ENCODE measurements around the gene RPS19BP1. TPM values are rescaled to one million over a fixed set of nuclear protein-coding genes. Genes with fewer than 3 reads are reported as not detected.

The RPS19BP1 gene
- total RNA-seq: 44.1 to 52.3 TPM (median 47.9 TPM) in 3 replicates
- long read RNA-seq, transcript RPS19BP1-201 (4 exons, 927 nt): major isoform, 42 of 52 reads
- long read RNA-seq, partial matches to known transcripts: 0 of 52 reads
- long read RNA-seq, other reads (novel, unspliced or antisense): 5 of 52 reads

- Mint-ChIP-seq H3K4me3 (ENCODE audit: unreplicated experiment) (peak within 1 kb of the TSS; percentile 90), H3K36me3 (ENCODE audit: low read depth) (peaks cover 5% of the 10 kb centered on the region), H3K4me1 (ENCODE audit: low read depth) (peaks cover 48% of the 10 kb centered on the region), H3K27ac (ENCODE audit: unreplicated experiment) (peak within 1 kb of the TSS; percentile 86), H3K27me3 (ENCODE audit: low read depth) (no peaks in the 10 kb centered on the region), H3K9me3 (ENCODE audit: low read depth) (no peaks in the 10 kb centered on the region)
- peak; percentile 98 for DNase-seq (ENCODE audit: low spot score)
- TF ChIP-seq CTCF (IDR thresholded peaks at IDR 0.05): peak; percentile 32
Observed at GRCh38 chr22:39532215-39533073, at the start of gene RPS19BP1. TSS of gene RPS19BP1 (minus strand) at chr22:39532748. CDS start at chr22:39532738, 10 bp downstream.

- Mint-ChIP-seq H3K27me3 (ENCODE audit: low read depth) (peaks cover 22% of the 10 kb centered on the region), H3K27ac (ENCODE audit: unreplicated experiment) (no peak overlapping the region), H3K9me3 (ENCODE audit: low read depth) (no peaks in the 10 kb centered on the region), H3K4me1 (ENCODE audit: low read depth) (peaks cover 6% of the 10 kb centered on the region), H3K4me3 (ENCODE audit: unreplicated experiment) (no peak overlapping the region), H3K36me3 (ENCODE audit: low read depth) (no peaks in the 10 kb centered on the region)
- DNase-seq (ENCODE audit: low spot score): peak; percentile 83
- no peak for TF ChIP-seq CTCF (IDR thresholded peaks at IDR 0.05)
Observed at GRCh38 chr22:39581303-39581702, 48.8 kb upstream of the RPS19BP1 start.

GRCh38 chr22:39580795-39581194, 48.2 kb upstream of the RPS19BP1 start:
- H3K27me3 Mint-ChIP-seq (ENCODE audit: low read depth): peaks cover 22% of the 10 kb centered on the region
- no peaks in the 10 kb centered on the region for H3K9me3 Mint-ChIP-seq (ENCODE audit: low read depth)
- H3K36me3 Mint-ChIP-seq (ENCODE audit: low read depth): no peaks in the 10 kb centered on the region
- H3K4me3 Mint-ChIP-seq (ENCODE audit: unreplicated experiment): no peak overlapping the region
- no peak for TF ChIP-seq CTCF (IDR thresholded peaks at IDR 0.05)
- peak; percentile 85 for DNase-seq (ENCODE audit: low spot score)
- H3K27ac Mint-ChIP-seq (ENCODE audit: unreplicated experiment): no peak overlapping the region
- peaks cover 6% of the 10 kb centered on the region for H3K4me1 Mint-ChIP-seq (ENCODE audit: low read depth)

- H3K27me3 Mint-ChIP-seq (ENCODE audit: low read depth): peaks cover 22% of the 10 kb centered on the region
- no peak overlapping the region for H3K4me3 Mint-ChIP-seq (ENCODE audit: unreplicated experiment)
- no peak for TF ChIP-seq CTCF (IDR thresholded peaks at IDR 0.05)
- no peaks in the 10 kb centered on the region for H3K9me3 Mint-ChIP-seq (ENCODE audit: low read depth)
- no peaks in the 10 kb centered on the region for H3K36me3 Mint-ChIP-seq (ENCODE audit: low read depth)
- no peak for DNase-seq (ENCODE audit: low spot score)
- H3K27ac Mint-ChIP-seq (ENCODE audit: unreplicated experiment): no peak overlapping the region
- H3K4me1 Mint-ChIP-seq (ENCODE audit: low read depth): peaks cover 12% of the 10 kb centered on the region
Observed at GRCh38 chr22:39580006-39580441, 47.5 kb upstream of the RPS19BP1 start.

GRCh38 chr22:39577900-39578299, 45.4 kb upstream of the RPS19BP1 start:
- TF ChIP-seq CTCF (IDR thresholded peaks at IDR 0.05): no peak
- Mint-ChIP-seq H3K4me1 (ENCODE audit: low read depth) (peaks cover 22% of the 10 kb centered on the region), H3K36me3 (ENCODE audit: low read depth) (no peaks in the 10 kb centered on the region), H3K4me3 (ENCODE audit: unreplicated experiment) (no peak overlapping the region), H3K9me3 (ENCODE audit: low read depth) (no peaks in the 10 kb centered on the region), H3K27ac (ENCODE audit: unreplicated experiment) (no peak overlapping the region), H3K27me3 (ENCODE audit: low read depth) (peaks cover 14% of the 10 kb centered on the region)
- DNase-seq (ENCODE audit: low spot score): no peak

Measured in chondrocyte (in vitro differentiated cells).